Transverse colon (tissue), 4 donors: ENCODE measurements around the gene EIF3D. TPM values are rescaled to one million over a fixed set of nuclear protein-coding genes. Genes with fewer than 3 reads are reported as not detected.

Source experiments
- DNase-seq: peaks from one replicate; pipeline ENCODE4 v3.0.0-alpha.2; 2019
- H3K27ac ChIP-seq, 4 donors: fragments of 200-600 bp; sonication (generic); 2 replicates each; pipeline ENCODE4 v1.5.1; 2016 to 2018; ENCODE audit warnings: inconsistent platforms in 4 of 4
- H3K27me3 ChIP-seq: fragments of 200-600 bp; sonication (generic); 2 replicates; pipeline ENCODE4 v1.5.1; 2017; ENCODE audit warnings: inconsistent platforms
- H3K36me3 ChIP-seq, 4 donors: fragments of 200-600 bp; sonication (generic); 2 replicates each; pipeline ENCODE4 v1.5.1; 2017 to 2019; ENCODE audit warnings: inconsistent platforms in 4 of 4
- H3K4me1 ChIP-seq, 4 donors: fragments of 200-600 bp; sonication (generic); 2 replicates each; pipeline ENCODE4 v1.5.1; 2017 to 2020; ENCODE audit warnings: inconsistent platforms in 4 of 4
- H3K4me3 ChIP-seq, 4 donors: fragments of 200-600 bp; sonication (generic); 1 replicate in 1 of 4; 2 replicates in 3 of 4; pipeline versions ENCODE4 v1.5.1 to v1.6.1; 2017 to 2019; ENCODE audit warnings: inconsistent platforms in 4 of 4
- H3K9me3 ChIP-seq, 2 donors: fragments of 200-600 bp; sonication (generic); 2 replicates each; pipeline ENCODE4 v1.5.1; 2017 to 2019; ENCODE audit warnings: inconsistent platforms in 2 of 2
- EP300 ChIP-seq: sonication (generic); formaldehyde crosslinking; IDR thresholded peaks from one replicate; pipeline ENCODE4 v1.6.1; 2017; ENCODE audit warnings: antibody characterized with exemption, low read depth
- POLR2A ChIP-seq: fragments of 450-650 bp; IDR thresholded peaks from one replicate; pipeline ENCODE4 v1.6.1; 2016; ENCODE audit warnings: antibody characterized with exemption, mild to moderate bottlenecking, moderate library complexity
- POLR2AphosphoS5 ChIP-seq, 3 donors: sonication (generic); formaldehyde crosslinking; IDR thresholded peaks; one replicate each; pipeline ENCODE4 v1.6.1; 2016; ENCODE audit warnings: antibody characterized with exemption in 3 of 3
- WGBS, 2 donors: methylation state at CpG; one replicate each; pipeline ENCODE4 v1.1.5; 2018; ENCODE audit warnings: low coverage in 1 of 2; 5-methylcytosine and 5-hydroxymethylcytosine counted together
- in situ Hi-C, 4 donors: fragments of 200-750 bp; cut with MboI; loops; one replicate each; pipeline versions ENCODE4 v1.15.0 to v1.15.1; 2017; ENCODE audit warnings: low sequenced_read_pairs in 3 of 4, low pct_ligation_motif_present in 1 of 4, low pct_unique_long_range_greater_than_20kb in 1 of 4
- intact Hi-C: fragments of 100-400 bp; cut with DNase I; formaldehyde crosslinking; loops from one replicate; pipeline ENCODE4 v1.15.1; 2023; ENCODE audit warnings: low total_unique reads
- total RNA-seq, 4 donors: library from RNA; depleted of rRNA; stranded (reverse); fragments of >200 nt; gene quantifications; one replicate each; pipeline ENCODE4 v1.1.0, GENCODE V29; 2016
- TF ChIP-seq, protein P1 (sequence below), 5 experiments: fragments of 200-600 bp in 3 of 5; fragments of 450-650 bp in 2 of 5; sonication (generic) in 3 of 5; IDR thresholded peaks; 1 replicate in 2 of 5; 2 replicates in 3 of 5; pipeline ENCODE4 v1.5.1; 2016 to 2017; ENCODE audit warnings: antibody characterized with exemption in 5 of 5, inconsistent platforms in 3 of 5, mild to moderate bottlenecking in 2 of 5, moderate library complexity in 1 of 5

EIF3D gene
- total RNA-seq, 4 donors from 2014 or later = 69.6 to 217 (median 146) TPM

DNA sequence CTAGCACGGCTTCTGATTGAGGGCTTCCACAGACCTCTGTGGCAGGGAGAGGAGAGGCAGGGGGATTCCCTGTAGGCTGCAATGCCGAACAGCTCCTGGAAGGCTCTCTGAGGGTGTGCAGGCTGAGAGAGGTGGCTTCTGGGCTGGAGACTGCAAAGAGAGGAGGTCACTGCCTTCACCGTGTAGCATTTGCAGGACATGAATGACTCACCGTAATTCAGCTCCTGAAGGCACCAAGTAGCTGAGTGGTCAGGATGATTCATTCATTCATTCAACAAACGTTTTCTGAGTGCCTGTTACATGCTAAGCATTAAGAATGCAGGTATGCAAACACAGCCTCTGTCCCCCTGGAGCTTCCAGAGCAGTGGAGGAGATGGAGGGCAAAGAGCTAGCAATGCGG is 18.0 kb upstream of the EIF3D start:
- H3K27me3 ChIP-seq = peaks cover 27% of the 10 kb centered on the region
- TF ChIP-seq POLR2A (no peak), EP300 (no peak), POLR2AphosphoS5 (IDR thresholded peaks at IDR 0.05) (no peak)
- TF ChIP-seq, protein P1, sequence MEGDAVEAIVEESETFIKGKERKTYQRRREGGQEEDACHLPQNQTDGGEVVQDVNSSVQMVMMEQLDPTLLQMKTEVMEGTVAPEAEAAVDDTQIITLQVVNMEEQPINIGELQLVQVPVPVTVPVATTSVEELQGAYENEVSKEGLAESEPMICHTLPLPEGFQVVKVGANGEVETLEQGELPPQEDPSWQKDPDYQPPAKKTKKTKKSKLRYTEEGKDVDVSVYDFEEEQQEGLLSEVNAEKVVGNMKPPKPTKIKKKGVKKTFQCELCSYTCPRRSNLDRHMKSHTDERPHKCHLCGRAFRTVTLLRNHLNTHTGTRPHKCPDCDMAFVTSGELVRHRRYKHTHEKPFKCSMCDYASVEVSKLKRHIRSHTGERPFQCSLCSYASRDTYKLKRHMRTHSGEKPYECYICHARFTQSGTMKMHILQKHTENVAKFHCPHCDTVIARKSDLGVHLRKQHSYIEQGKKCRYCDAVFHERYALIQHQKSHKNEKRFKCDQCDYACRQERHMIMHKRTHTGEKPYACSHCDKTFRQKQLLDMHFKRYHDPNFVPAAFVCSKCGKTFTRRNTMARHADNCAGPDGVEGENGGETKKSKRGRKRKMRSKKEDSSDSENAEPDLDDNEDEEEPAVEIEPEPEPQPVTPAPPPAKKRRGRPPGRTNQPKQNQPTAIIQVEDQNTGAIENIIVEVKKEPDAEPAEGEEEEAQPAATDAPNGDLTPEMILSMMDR (IDR thresholded peaks at IDR 0.05) = no peak
- in situ Hi-C loops = loop anchor here in 2 of 4 donors (25.0 kb wide), 2 partner anchors 215 to 315 kb away; partner anchors contain the start of gene NCF4 (in 2 of the 2)
- intact Hi-C loops = no loop called here
- no peak overlapping the region for H3K4me3 ChIP-seq
- DNase-seq = no peak
- H3K4me1 ChIP-seq = no peaks in the 10 kb centered on the region
- H3K27ac ChIP-seq = no peak overlapping the region
- no peaks in the 10 kb centered on the region for H3K9me3 ChIP-seq
- WGBS, 2 donors = 36 to 60% methylated on average over 1 to 6 of the region's 6 CpGs
- no peaks in the 10 kb centered on the region for H3K36me3 ChIP-seq

DNA sequence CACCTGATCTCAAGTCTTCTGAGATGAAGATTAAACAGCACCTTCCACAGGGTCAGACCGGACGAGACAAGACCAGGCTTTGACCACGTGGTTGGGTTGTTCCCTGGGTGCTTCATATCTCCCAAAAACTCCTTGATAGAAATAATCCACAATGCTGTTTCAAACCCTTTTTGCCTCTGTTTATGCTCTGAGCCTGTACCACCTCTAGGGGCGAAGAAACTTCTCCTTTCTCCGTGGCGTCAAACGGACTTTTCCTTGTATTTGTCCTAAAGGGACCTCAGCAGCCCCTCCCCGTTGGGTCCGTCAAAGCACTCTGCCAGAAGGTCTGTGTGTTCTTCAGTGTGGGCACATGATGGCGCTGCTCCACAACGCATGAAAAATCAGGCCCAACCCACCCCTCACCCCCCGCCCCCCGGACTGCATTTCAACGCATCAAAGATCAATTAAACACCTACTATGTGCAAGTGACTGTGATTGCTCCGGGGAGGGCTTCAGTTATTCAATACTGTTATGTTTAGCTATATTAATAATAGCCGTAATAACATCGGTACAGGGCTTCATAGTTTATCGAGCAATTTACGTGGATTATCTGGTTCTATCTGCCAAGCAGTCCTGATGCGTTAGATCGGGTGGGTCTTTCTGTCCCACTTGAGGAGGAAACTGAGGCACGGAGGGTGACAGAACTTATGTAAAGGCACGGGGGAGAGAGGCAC is 17.3 kb upstream of the EIF3D start:
- Histone ChIP-seq H3K27me3 (peaks cover 20% of the 10 kb centered on the region), H3K4me1 (no peaks in the 10 kb centered on the region), H3K4me3 (no peak overlapping the region), H3K36me3 (no peaks in the 10 kb centered on the region), H3K9me3 (no peaks in the 10 kb centered on the region), H3K27ac (no peak overlapping the region)
- in situ Hi-C loops = loop anchor here in 2 of 4 donors (25.0 kb wide), 2 partner anchors 216 to 316 kb away; partner anchors contain the start of gene NCF4 (in 2 of the 2)
- intact Hi-C loops = no loop called here
- 17 to 19% methylated on average over 6 to 23 of the region's 23 CpGs for WGBS, 2 donors
- peak; percentile 25 for DNase-seq
- TF ChIP-seq POLR2A = no peak
- TF ChIP-seq, protein P1 (IDR thresholded peaks at IDR 0.05) = peak in 4 of 5 experiments; percentile 18 to 51 (median 32)

DNA sequence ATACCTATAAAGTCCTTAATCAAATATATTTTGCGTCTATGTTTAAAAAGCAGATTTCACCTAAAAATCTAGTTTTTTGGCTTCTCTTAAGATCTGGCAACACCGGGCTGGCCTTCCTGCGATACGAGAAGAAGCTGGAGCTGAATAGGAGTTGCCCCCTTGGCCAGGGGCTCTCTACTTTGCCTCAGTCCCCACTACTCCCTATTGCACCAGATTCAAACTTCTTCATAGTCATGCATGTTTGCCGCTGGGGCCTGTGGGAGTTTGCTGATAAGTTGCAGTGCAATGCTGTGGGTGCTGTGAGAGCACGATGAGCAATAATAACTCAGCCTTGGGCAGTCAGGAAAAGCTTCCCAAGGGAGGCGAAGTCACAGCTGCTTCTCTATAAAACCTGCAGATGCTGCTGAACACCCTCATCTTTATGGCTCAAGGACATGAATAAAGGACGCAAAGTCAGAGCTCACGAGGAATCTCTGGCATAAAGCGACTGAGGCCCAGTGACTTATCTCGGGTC is 15.2 kb upstream of the EIF3D start:
- in situ Hi-C loops = loop anchor here in 2 of 4 donors (25.0 kb wide), 2 partner anchors 218 to 318 kb away; partner anchors contain the start of gene NCF4 (in 2 of the 2)
- intact Hi-C loops = no loop called here
- Histone ChIP-seq H3K9me3 (no peaks in the 10 kb centered on the region), H3K27ac (no peak overlapping the region), H3K4me1 (no peaks in the 10 kb centered on the region), H3K27me3 (peaks cover 4% of the 10 kb centered on the region), H3K36me3 (no peaks in the 10 kb centered on the region), H3K4me3 (no peak overlapping the region)
- no peak for DNase-seq
- WGBS, 2 donors = 82 to 100% methylated on average over 4 to 11 of the region's 11 CpGs
- no peak for TF ChIP-seq EP300
- TF ChIP-seq, protein P1 (IDR thresholded peaks at IDR 0.05) = no peak
- TF ChIP-seq POLR2A = no peak
- no peak for TF ChIP-seq POLR2AphosphoS5 (IDR thresholded peaks at IDR 0.05)

DNA sequence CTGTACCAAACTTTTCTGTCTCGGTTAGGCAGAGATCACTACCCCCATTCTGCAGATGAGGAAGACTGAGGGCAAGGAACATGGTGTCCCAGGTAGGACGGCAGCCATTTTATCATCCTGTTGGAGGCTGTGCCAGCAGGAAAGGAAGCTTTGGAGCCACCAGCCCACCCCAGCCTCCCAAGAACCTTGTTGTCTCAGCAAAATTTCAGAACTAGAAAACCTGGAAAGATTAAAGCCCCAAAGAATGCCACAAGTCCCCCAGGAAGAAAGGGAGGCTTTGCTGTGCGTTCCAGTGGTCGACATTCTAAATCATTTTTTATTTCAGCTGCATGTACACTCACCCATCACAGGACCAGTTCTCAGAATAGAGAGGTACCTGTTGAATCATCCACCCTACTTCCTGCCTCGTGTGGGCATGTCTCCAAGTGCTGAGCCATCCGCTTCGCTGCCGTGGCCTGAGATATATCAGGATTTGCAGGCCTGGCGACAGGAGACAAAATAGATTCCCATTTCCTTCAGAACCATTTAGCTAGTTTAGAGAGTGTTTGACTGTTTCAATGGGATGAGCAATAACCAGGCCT is 13.0 kb upstream of the EIF3D start:
- no peak overlapping the region for H3K4me3 ChIP-seq
- H3K27ac ChIP-seq = peak overlapping the region in 1 of 4 donors; percentile 2
- no peaks in the 10 kb centered on the region for H3K36me3 ChIP-seq
- TF ChIP-seq POLR2A (no peak), EP300 (no peak), POLR2AphosphoS5 (IDR thresholded peaks at IDR 0.05) (no peak)
- TF ChIP-seq, protein P1 (IDR thresholded peaks at IDR 0.05) = no peak
- H3K9me3 ChIP-seq = no peaks in the 10 kb centered on the region
- peaks cover 5% of the 10 kb centered on the region for H3K27me3 ChIP-seq
- intact Hi-C loops (no loop called here), in situ Hi-C loops (loop anchor here in 2 of 4 donors (25.0 kb wide), 2 partner anchors 220 to 320 kb away; partner anchors contain the start of gene NCF4 (in 2 of the 2))
- WGBS, 2 donors = 48 to 89% methylated on average over 1 to 9 of the region's 9 CpGs
- no peak for DNase-seq
- no peaks in the 10 kb centered on the region for H3K4me1 ChIP-seq
